HepG2 (cell line): ENCODE measurements around the gene RPS15A. TPM values are rescaled to one million over a fixed set of nuclear protein-coding genes. Genes with fewer than 3 reads are reported as not detected.
A peak's percentile ranks its signal among the peaks of the same experiment; 100 is the strongest.

Experiments used
- CCDC6 ChIP-seq: sonication (generic); formaldehyde crosslinking; IDR thresholded peaks from 2 replicates; pipeline ENCODE4 v1.8.1; 2022; ENCODE audit warnings: mild to moderate bottlenecking, missing genetic modification reagents, moderate library complexity
- HIC2 ChIP-seq: sonication (generic); formaldehyde crosslinking; IDR thresholded peaks from 2 replicates; pipeline ENCODE4 v1.9.0; 2022; ENCODE audit warnings: low read depth, missing genetic modification reagents
- RBM39 ChIP-seq: fragments of 200-400 bp; formaldehyde crosslinking; IDR thresholded peaks from one replicate; pipeline ENCODE4 v1.6.1; 2018; ENCODE audit warnings: antibody characterized with exemption, mild to moderate bottlenecking, low read depth, low read length; ENCODE audit not compliant: poor library complexity, severe bottlenecking
- SALL1 ChIP-seq: sonication (generic); formaldehyde crosslinking; IDR thresholded peaks from 2 replicates; pipeline ENCODE4 v1.8.0; 2022; ENCODE audit warnings: mild to moderate bottlenecking, missing genetic modification reagents
- SP1 ChIP-seq, 2 experiments: fragments of 450-650 bp in 1 of 2; sonication (generic) in 1 of 2; formaldehyde crosslinking in 1 of 2; IDR thresholded peaks; 2 replicates each; pipeline versions ENCODE4 v1.4.0 to v1.6.1; 2016 to 2020; ENCODE audit warnings: missing genetic modification reagents in 1 of 2
- ZBTB2 ChIP-seq: sonication (generic); formaldehyde crosslinking; IDR thresholded peaks from 2 replicates; pipeline ENCODE4 v1.8.0; 2022; ENCODE audit warnings: low read depth, missing genetic modification reagents
- ZBTB49 ChIP-seq: sonication (generic); formaldehyde crosslinking; IDR thresholded peaks from 2 replicates; pipeline ENCODE4 v1.4.0; 2020; ENCODE audit warnings: missing genetic modification reagents, borderline replicate concordance
- ZBTB8A ChIP-seq: sonication (generic); formaldehyde crosslinking; IDR thresholded peaks from 2 replicates; pipeline ENCODE4 v1.4.0; 2020; ENCODE audit warnings: mild to moderate bottlenecking, low read depth, missing genetic modification reagents, borderline replicate concordance
- ZMYM4 ChIP-seq: sonication (generic); formaldehyde crosslinking; IDR thresholded peaks from 2 replicates; pipeline ENCODE4 v1.8.1; 2023; ENCODE audit warnings: mild to moderate bottlenecking, missing genetic modification reagents
- ZNF670 ChIP-seq: sonication (generic); formaldehyde crosslinking; IDR thresholded peaks from 2 replicates; pipeline ENCODE4 v1.8.0; 2022; ENCODE audit warnings: mild to moderate bottlenecking, missing genetic modification reagents, borderline replicate concordance
- ZNF761 ChIP-seq: sonication (generic); formaldehyde crosslinking; conservative IDR thresholded peaks from 2 replicates; pipeline ENCODE4 v1.4.0; 2020; ENCODE audit warnings: mild to moderate bottlenecking, missing genetic modification reagents
- polyA plus RNA-seq, 8 experiments: library from polyadenylated mRNA; depleted of rRNA in 3 of 8; stranded (reverse) in 7 of 8; unstranded in 1 of 8; fragments of >200 nt; fragmentation: Illumina TruSeq in 4 of 8; extraction: Trizol in 4 of 8; gene quantifications; 2 replicates each; pipeline versions ENCODE4 v1.2.1 to v1.2.3, GENCODE V29; 2011 to 2016; ENCODE audit warnings: low read depth in 4 of 8, missing spikeins in 1 of 8, mixed read lengths in 1 of 8; ENCODE audit not compliant: insufficient read depth in 1 of 8
- total RNA-seq, 5 experiments: library from RNA; depleted of rRNA; stranded (reverse); fragments of >200 nt; fragmentation: Illumina TruSeq; extraction: Trizol; gene quantifications; 2 replicates each; pipeline ENCODE4 v1.2.3, GENCODE V29; 2016; ENCODE audit warnings: low read depth in 1 of 5
- TF ChIP-seq, protein P1 (sequence below): sonication (generic); formaldehyde crosslinking; IDR thresholded peaks from 2 replicates; pipeline ENCODE4 v1.4.0; 2020; ENCODE audit warnings: missing genetic modification reagents
- TF ChIP-seq, protein P2 (sequence below): sonication (generic); formaldehyde crosslinking; conservative IDR thresholded peaks from 2 replicates; pipeline ENCODE4 v1.4.0; 2020; ENCODE audit warnings: missing genetic modification reagents

RPS15A gene
- total and polyA plus RNA-seq, 2 of the 13 experiments (the other 11 are each of a cell fraction or from before 2014, with no cell fraction given) = 5,489 to 9,457 TPM

GRCh38 chr16:18789850-18790706 is at the start of gene RPS15A (continued):
- TF ChIP-seq SP1 (IDR thresholded peaks at IDR 0.05) = peak; percentile 81
- peak; percentile 92 for TF ChIP-seq SP1 (CRISPR knock-in tag; IDR thresholded peaks at IDR 0.05)
- TF ChIP-seq, protein P1, sequence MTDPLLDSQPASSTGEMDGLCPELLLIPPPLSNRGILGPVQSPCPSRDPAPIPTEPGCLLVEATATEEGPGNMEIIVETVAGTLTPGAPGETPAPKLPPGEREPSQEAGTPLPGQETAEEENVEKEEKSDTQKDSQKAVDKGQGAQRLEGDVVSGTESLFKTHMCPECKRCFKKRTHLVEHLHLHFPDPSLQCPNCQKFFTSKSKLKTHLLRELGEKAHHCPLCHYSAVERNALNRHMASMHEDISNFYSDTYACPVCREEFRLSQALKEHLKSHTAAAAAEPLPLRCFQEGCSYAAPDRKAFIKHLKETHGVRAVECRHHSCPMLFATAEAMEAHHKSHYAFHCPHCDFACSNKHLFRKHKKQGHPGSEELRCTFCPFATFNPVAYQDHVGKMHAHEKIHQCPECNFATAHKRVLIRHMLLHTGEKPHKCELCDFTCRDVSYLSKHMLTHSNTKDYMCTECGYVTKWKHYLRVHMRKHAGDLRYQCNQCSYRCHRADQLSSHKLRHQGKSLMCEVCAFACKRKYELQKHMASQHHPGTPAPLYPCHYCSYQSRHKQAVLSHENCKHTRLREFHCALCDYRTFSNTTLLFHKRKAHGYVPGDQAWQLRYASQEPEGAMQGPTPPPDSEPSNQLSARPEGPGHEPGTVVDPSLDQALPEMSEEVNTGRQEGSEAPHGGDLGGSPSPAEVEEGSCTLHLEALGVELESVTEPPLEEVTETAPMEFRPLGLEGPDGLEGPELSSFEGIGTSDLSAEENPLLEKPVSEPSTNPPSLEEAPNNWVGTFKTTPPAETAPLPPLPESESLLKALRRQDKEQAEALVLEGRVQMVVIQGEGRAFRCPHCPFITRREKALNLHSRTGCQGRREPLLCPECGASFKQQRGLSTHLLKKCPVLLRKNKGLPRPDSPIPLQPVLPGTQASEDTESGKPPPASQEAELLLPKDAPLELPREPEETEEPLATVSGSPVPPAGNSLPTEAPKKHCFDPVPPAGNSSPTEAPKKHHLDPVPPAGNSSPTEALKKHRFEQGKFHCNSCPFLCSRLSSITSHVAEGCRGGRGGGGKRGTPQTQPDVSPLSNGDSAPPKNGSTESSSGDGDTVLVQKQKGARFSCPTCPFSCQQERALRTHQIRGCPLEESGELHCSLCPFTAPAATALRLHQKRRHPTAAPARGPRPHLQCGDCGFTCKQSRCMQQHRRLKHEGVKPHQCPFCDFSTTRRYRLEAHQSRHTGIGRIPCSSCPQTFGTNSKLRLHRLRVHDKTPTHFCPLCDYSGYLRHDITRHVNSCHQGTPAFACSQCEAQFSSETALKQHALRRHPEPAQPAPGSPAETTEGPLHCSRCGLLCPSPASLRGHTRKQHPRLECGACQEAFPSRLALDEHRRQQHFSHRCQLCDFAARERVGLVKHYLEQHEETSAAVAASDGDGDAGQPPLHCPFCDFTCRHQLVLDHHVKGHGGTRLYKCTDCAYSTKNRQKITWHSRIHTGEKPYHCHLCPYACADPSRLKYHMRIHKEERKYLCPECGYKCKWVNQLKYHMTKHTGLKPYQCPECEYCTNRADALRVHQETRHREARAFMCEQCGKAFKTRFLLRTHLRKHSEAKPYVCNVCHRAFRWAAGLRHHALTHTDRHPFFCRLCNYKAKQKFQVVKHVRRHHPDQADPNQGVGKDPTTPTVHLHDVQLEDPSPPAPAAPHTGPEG (CRISPR knock-in tag) = peak; percentile 95
- peak; percentile 82; the same call in 1 of the 2 replicates for TF ChIP-seq ZBTB8A
- TF ChIP-seq ZNF670 (CRISPR knock-in tag) = peak; percentile 99
- no peak; the same call in 1 of the 2 replicates for TF ChIP-seq HIC2 (CRISPR knock-in tag)
- peak; percentile 99 for TF ChIP-seq SALL1
- TF ChIP-seq, protein P2, sequence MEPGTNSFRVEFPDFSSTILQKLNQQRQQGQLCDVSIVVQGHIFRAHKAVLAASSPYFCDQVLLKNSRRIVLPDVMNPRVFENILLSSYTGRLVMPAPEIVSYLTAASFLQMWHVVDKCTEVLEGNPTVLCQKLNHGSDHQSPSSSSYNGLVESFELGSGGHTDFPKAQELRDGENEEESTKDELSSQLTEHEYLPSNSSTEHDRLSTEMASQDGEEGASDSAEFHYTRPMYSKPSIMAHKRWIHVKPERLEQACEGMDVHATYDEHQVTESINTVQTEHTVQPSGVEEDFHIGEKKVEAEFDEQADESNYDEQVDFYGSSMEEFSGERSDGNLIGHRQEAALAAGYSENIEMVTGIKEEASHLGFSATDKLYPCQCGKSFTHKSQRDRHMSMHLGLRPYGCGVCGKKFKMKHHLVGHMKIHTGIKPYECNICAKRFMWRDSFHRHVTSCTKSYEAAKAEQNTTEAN (CRISPR knock-in tag) = 0 out of 2 replicates have a peak, but pooled peaks have one; percentile 46
- TF ChIP-seq RBM39 = peak; percentile 100
- TF ChIP-seq ZBTB2 = peak; percentile 82
- TF ChIP-seq ZNF761 (CRISPR knock-in tag) = peak; percentile 95; the same call in 1 of the 2 replicates
- peak; percentile 99 for TF ChIP-seq ZMYM4 (CRISPR knock-in tag)
- TF ChIP-seq CCDC6 (CRISPR knock-in tag) = peak; percentile 98
- peak; percentile 89 for TF ChIP-seq ZBTB49 (CRISPR knock-in tag)
